ENCODE measurements around the gene PPM1F.

PPM1F gene

DNA sequence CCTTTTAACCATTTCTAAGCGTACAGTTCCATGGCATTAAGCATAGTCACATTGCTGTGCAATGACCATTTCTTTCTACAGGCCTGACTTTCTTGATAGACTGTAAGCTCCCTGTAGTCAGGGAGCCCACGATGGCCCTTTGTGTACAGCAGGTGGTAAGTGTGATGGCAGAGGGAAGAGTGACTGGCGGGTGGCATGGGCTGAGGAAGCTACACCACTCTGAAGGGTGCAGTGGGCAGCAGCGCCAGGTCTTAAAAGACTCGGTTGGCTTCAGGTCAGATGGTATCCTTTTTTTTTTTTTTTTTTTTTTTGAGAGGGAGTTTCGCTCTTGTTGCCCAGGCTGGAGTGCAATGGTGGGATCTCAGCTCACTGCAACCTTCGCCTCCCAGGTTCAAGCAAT lies 1.6 kb downstream of the PPM1F start:
- no CpG with 5 or more reads among the region's 7 CpGs for WGBS (ENCODE audit: extremely low coverage, insufficient coverage, low lambda C conversion rate)

GRCh38 chr22:21949948-21950347 lies 2.7 kb downstream of the PPM1F start:
- Histone ChIP-seq H3K4me3 (ENCODE audit: low read length) (no peak overlapping the region), H3K79me1 (ENCODE audit: low read length) (no peaks in the 10 kb centered on the region), H3K4me2 (ENCODE audit: low read length) (no peak overlapping the region), H3K23ac (ENCODE audit: low read length) (no peak overlapping the region), H2AK5ac (ENCODE audit: low read length) (no peak overlapping the region), H4K8ac (ENCODE audit: low read depth, low read length) (no peak overlapping the region), H3K9ac (ENCODE audit: low read length) (no peak overlapping the region), H2BK120ac (ENCODE audit: low read depth, low read length) (no peak overlapping the region), H4K5ac (ENCODE audit: low read length) (no peak overlapping the region), H3K27ac (ENCODE audit: low read depth, low read length) (no peak overlapping the region), H3K18ac (ENCODE audit: low read length) (no peak overlapping the region), H3K4ac (ENCODE audit: low read depth, low read length) (no peak overlapping the region), H3K36me3 (ENCODE audit: control insufficient read depth, insufficient read depth, low read length) (no peaks in the 10 kb centered on the region), H3K79me2 (ENCODE audit: control insufficient read depth, insufficient read depth, low read length) (no peaks in the 10 kb centered on the region), H2BK5ac (ENCODE audit: low read length) (no peak overlapping the region), H3K4me1 (ENCODE audit: control insufficient read depth, low read depth, low read length) (peaks cover 4% of the 10 kb centered on the region), H3K27me3 (ENCODE audit: insufficient read depth, low read length, poor library complexity) (no peaks in the 10 kb centered on the region), H3K56ac (ENCODE audit: low read length) (no peak overlapping the region), H2BK15ac (replicated peaks; ENCODE audit: low read depth) (no peak overlapping the region)
- no CpG with 5 or more reads among the region's 1 CpG for WGBS (ENCODE audit: extremely low coverage, insufficient coverage, low lambda C conversion rate)
- DNase-seq, result no peak

More for the DNA sequence above, 1.6 kb downstream of the PPM1F start:
- H3K4me2 ChIP-seq (ENCODE audit: low read length), result no peak overlapping the region
- no peak overlapping the region for H2BK120ac ChIP-seq (ENCODE audit: low read depth, low read length)
- H2BK5ac ChIP-seq (ENCODE audit: low read length), result no peak overlapping the region
- H2BK15ac ChIP-seq (replicated peaks; ENCODE audit: low read depth), result no peak overlapping the region
- no peak overlapping the region for H3K18ac ChIP-seq (ENCODE audit: low read length)
- no peak for DNase-seq
- no peak overlapping the region for H3K4me3 ChIP-seq (ENCODE audit: low read length)
- H3K27ac ChIP-seq (ENCODE audit: low read depth, low read length), result no peak overlapping the region
- no peaks in the 10 kb centered on the region for H3K36me3 ChIP-seq (ENCODE audit: control insufficient read depth, insufficient read depth, low read length)
- no peak overlapping the region for H2AK5ac ChIP-seq (ENCODE audit: low read length)
- no peak overlapping the region for H4K8ac ChIP-seq (ENCODE audit: low read depth, low read length)
- peaks cover 4% of the 10 kb centered on the region for H3K4me1 ChIP-seq (ENCODE audit: control insufficient read depth, low read depth, low read length)
- H3K23ac ChIP-seq (ENCODE audit: low read length), result no peak overlapping the region
- no peak overlapping the region for H3K56ac ChIP-seq (ENCODE audit: low read length)
- no peak overlapping the region for H4K5ac ChIP-seq (ENCODE audit: low read length)
- no peak overlapping the region for H3K4ac ChIP-seq (ENCODE audit: low read depth, low read length)
- H3K9ac ChIP-seq (ENCODE audit: low read length), result no peak overlapping the region
- no peaks in the 10 kb centered on the region for H3K79me2 ChIP-seq (ENCODE audit: control insufficient read depth, insufficient read depth, low read length)
- H3K79me1 ChIP-seq (ENCODE audit: low read length), result no peaks in the 10 kb centered on the region
- H3K27me3 ChIP-seq (ENCODE audit: insufficient read depth, low read length, poor library complexity), result no peaks in the 10 kb centered on the region

DNA sequence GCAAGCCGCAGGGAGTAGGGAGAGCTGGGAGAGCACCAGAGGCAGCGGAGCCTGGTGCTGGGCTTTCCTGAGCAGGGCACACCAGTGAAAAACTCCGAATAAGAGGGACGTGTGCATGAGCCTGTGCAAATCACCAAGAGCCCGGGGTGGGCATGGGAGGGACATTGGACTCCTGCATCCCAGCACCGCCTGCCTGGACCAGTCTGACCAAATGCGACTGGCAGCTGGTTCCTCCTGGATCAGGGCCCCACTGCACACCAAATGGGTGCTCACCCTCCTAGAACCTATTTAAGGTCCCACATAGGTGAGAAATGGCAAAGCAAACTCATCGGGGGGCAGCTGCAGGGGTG lies 3.1 kb downstream of the PPM1F start:
- DNase-seq, result no peak
- no peak overlapping the region for H3K4me2 ChIP-seq (ENCODE audit: low read length)
- no peak overlapping the region for H3K27ac ChIP-seq (ENCODE audit: low read depth, low read length)
- no peak overlapping the region for H3K56ac ChIP-seq (ENCODE audit: low read length)
- no peak overlapping the region for H3K9ac ChIP-seq (ENCODE audit: low read length)
- no peak overlapping the region for H2BK5ac ChIP-seq (ENCODE audit: low read length)
- no CpG with 5 or more reads among the region's 8 CpGs for WGBS (ENCODE audit: extremely low coverage, insufficient coverage, low lambda C conversion rate)
- H3K27me3 ChIP-seq (ENCODE audit: insufficient read depth, low read length, poor library complexity), result no peaks in the 10 kb centered on the region
- H4K5ac ChIP-seq (ENCODE audit: low read length), result no peak overlapping the region
- no peak overlapping the region for H3K4me3 ChIP-seq (ENCODE audit: low read length)
- no peaks in the 10 kb centered on the region for H3K79me1 ChIP-seq (ENCODE audit: low read length)
- H2AK5ac ChIP-seq (ENCODE audit: low read length), result no peak overlapping the region
- H4K8ac ChIP-seq (ENCODE audit: low read depth, low read length), result no peak overlapping the region
- no peak overlapping the region for H3K23ac ChIP-seq (ENCODE audit: low read length)
- H3K36me3 ChIP-seq (ENCODE audit: control insufficient read depth, insufficient read depth, low read length), result no peaks in the 10 kb centered on the region
- H3K4me1 ChIP-seq (ENCODE audit: control insufficient read depth, low read depth, low read length), result peaks cover 4% of the 10 kb centered on the region
- no peak overlapping the region for H2BK120ac ChIP-seq (ENCODE audit: low read depth, low read length)
- no peak overlapping the region for H3K18ac ChIP-seq (ENCODE audit: low read length)
- no peaks in the 10 kb centered on the region for H3K79me2 ChIP-seq (ENCODE audit: control insufficient read depth, insufficient read depth, low read length)
- H2BK15ac ChIP-seq (replicated peaks; ENCODE audit: low read depth), result no peak overlapping the region
- no peak overlapping the region for H3K4ac ChIP-seq (ENCODE audit: low read depth, low read length)

DNA sequence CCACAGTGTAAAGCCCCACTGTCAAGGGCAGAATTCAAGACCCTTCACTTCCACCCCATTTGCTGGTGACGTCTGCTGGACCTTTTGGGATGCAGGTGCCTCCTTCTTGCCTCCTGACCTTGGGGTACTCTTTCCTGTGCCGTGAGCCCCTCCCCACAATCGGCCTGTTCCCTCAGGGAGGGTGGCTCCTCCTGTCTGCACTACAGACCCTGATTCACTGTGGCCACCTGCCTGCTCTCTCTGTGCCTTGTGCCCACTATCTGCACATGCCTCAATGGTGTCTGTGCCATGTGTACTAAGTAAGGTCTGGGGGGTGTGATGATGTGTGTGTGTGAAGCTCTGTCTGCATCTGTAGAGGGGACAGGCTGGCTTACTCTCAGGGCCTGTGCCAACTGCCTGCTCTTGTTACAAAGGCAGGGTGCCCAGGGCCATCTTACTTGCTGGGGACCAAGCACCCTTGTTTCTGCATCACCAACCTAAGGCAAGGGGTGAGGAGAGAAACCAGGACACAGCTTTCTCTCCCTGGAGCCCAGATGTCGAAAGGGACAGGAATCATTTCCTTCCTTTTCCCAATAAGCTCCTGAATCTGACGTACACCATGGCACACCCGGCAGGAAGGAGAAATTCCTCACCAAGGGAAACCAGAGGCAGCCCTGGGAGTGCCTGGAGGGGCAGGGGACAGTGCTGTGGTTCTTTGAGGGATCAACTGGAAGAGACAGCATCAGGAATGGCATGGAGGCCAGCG lies 3.7 kb downstream of the PPM1F start:
- H3K79me2 ChIP-seq (ENCODE audit: control insufficient read depth, insufficient read depth, low read length), result no peaks in the 10 kb centered on the region
- no peak overlapping the region for H4K5ac ChIP-seq (ENCODE audit: low read length)
- no peak overlapping the region for H3K56ac ChIP-seq (ENCODE audit: low read length)
- no peaks in the 10 kb centered on the region for H3K27me3 ChIP-seq (ENCODE audit: insufficient read depth, low read length, poor library complexity)
- H2BK120ac ChIP-seq (ENCODE audit: low read depth, low read length), result no peak overlapping the region
- H3K4ac ChIP-seq (ENCODE audit: low read depth, low read length), result no peak overlapping the region
- H3K9ac ChIP-seq (ENCODE audit: low read length), result no peak overlapping the region
- no peaks in the 10 kb centered on the region for H3K79me1 ChIP-seq (ENCODE audit: low read length)
- H2BK15ac ChIP-seq (replicated peaks; ENCODE audit: low read depth), result no peak overlapping the region
- no peak overlapping the region for H3K4me3 ChIP-seq (ENCODE audit: low read length)
- H3K36me3 ChIP-seq (ENCODE audit: control insufficient read depth, insufficient read depth, low read length), result no peaks in the 10 kb centered on the region
- H3K23ac ChIP-seq (ENCODE audit: low read length), result no peak overlapping the region
- no peak overlapping the region for H3K27ac ChIP-seq (ENCODE audit: low read depth, low read length)
- no peak overlapping the region for H3K18ac ChIP-seq (ENCODE audit: low read length)
- H3K4me1 ChIP-seq (ENCODE audit: control insufficient read depth, low read depth, low read length), result peaks cover 4% of the 10 kb centered on the region
- WGBS (ENCODE audit: extremely low coverage, insufficient coverage, low lambda C conversion rate), result no CpG with 5 or more reads among the region's 7 CpGs
- H2AK5ac ChIP-seq (ENCODE audit: low read length), result no peak overlapping the region
- no peak for DNase-seq
- no peak overlapping the region for H2BK5ac ChIP-seq (ENCODE audit: low read length)
- no peak overlapping the region for H3K4me2 ChIP-seq (ENCODE audit: low read length)
- H4K8ac ChIP-seq (ENCODE audit: low read depth, low read length), result no peak overlapping the region

GRCh38 chr22:21948390-21948789 lies 4.3 kb downstream of the PPM1F start:
- Histone ChIP-seq H2BK5ac (ENCODE audit: low read length) (no peak overlapping the region), H3K4me1 (ENCODE audit: control insufficient read depth, low read depth, low read length) (peaks cover 4% of the 10 kb centered on the region), H3K4me3 (ENCODE audit: low read length) (no peak overlapping the region), H4K5ac (ENCODE audit: low read length) (no peak overlapping the region), H3K18ac (ENCODE audit: low read length) (no peak overlapping the region), H2AK5ac (ENCODE audit: low read length) (no peak overlapping the region), H3K79me2 (ENCODE audit: control insufficient read depth, insufficient read depth, low read length) (no peaks in the 10 kb centered on the region), H3K56ac (ENCODE audit: low read length) (no peak overlapping the region), H3K79me1 (ENCODE audit: low read length) (no peaks in the 10 kb centered on the region), H3K36me3 (ENCODE audit: control insufficient read depth, insufficient read depth, low read length) (no peaks in the 10 kb centered on the region), H3K23ac (ENCODE audit: low read length) (no peak overlapping the region), H3K27me3 (ENCODE audit: insufficient read depth, low read length, poor library complexity) (no peaks in the 10 kb centered on the region), H3K27ac (ENCODE audit: low read depth, low read length) (no peak overlapping the region), H4K8ac (ENCODE audit: low read depth, low read length) (no peak overlapping the region), H3K4me2 (ENCODE audit: low read length) (no peak overlapping the region), H3K9ac (ENCODE audit: low read length) (no peak overlapping the region), H3K4ac (ENCODE audit: low read depth, low read length) (no peak overlapping the region), H2BK15ac (replicated peaks; ENCODE audit: low read depth) (no peak overlapping the region), H2BK120ac (ENCODE audit: low read depth, low read length) (no peak overlapping the region)
- DNase-seq, result no peak
- no CpG with 5 or more reads among the region's 8 CpGs for WGBS (ENCODE audit: extremely low coverage, insufficient coverage, low lambda C conversion rate)

Data from mesendoderm (in vitro differentiated cells).